K562 (cell line): ENCODE data around the gene CEP95. TPM values are rescaled to one million over a fixed set of nuclear protein-coding genes. Genes with fewer than 3 reads are reported as not detected.
A peak's percentile ranks its signal among the peaks of the same experiment; 100 is the strongest.

Experiments used
- ATAC-seq: fragments of 200-7000 bp; cut with Tn5 transposase; 3 replicates; pipeline ENCODE4 v1.9.1; 2020; ENCODE audit warnings: moderate library complexity
- BruUV-seq: library from RNA; stranded (reverse); fragments of 400-500 nt; replicated peaks from 2 replicates; lab custom pipeline; 2021; lab: Mats Ljungman, UMichigan
- CTCF ChIA-PET: fragments of 300-600 bp; formaldehyde crosslinking; extraction: SDS; loops from one replicate; lab custom pipeline; 2021; ENCODE audit warnings: low intra/inter-chr PET ratio; lab: Yijun Ruan, JAX
- POLR2A ChIA-PET: fragments of 300-600, 350-650 bp; sonication (Branson Sonifier 250); formaldehyde crosslinking; extraction: SDS; loops from one replicate; lab custom pipeline; 2021; ENCODE audit warnings: antibody characterized with exemption, inconsistent platforms; lab: Yijun Ruan, JAX
- DNase-seq, 4 experiments: peaks; one replicate each; pipeline versions ENCODE4 v3.0.0 to v3.0.0-alpha.2; 2011 to 2018; ENCODE audit warnings: low spot score in 3 of 4, mixed read lengths in 3 of 4; ENCODE audit errors: extremely low read depth in 1 of 4
- FAIRE-seq: peaks from 2 replicates; lab custom pipeline; 2011; peaks lifted over from hg19 to GRCh38; lab: Jason Lieb, UNC
- H2AFZ ChIP-seq: 2 replicates; pipeline ENCODE4 v1.6.0; 2011; ENCODE audit warnings: low read depth, low read length, control low read depth, inconsistent platforms
- H3K27ac ChIP-seq: fragments of 200-600 bp; 3 replicates; pipeline ENCODE4 v1.8.0; 2011; ENCODE audit warnings: low read depth, mild to moderate bottlenecking, control low read depth, inconsistent platforms, low read length, moderate library complexity, mixed read lengths; ENCODE audit errors: extremely low read depth
- H3K27me3 ChIP-seq, 2 experiments: fragments of 300-600 bp in 1 of 2; 2 replicates in 1 of 2; 3 replicates in 1 of 2; pipeline versions ENCODE4 v1.6.0 to v1.8.0; 2011; ENCODE audit warnings: inconsistent platforms in 2 of 2, low read length in 2 of 2, mild to moderate bottlenecking in 1 of 2, mixed read lengths in 1 of 2, moderate library complexity in 1 of 2; ENCODE audit not compliant: control insufficient read depth in 2 of 2, insufficient read depth in 2 of 2
- H3K36me3 ChIP-seq: fragments of 300-600 bp; 3 replicates; pipeline ENCODE4 v1.8.0; 2011; ENCODE audit warnings: mild to moderate bottlenecking, low read length, inconsistent platforms; ENCODE audit not compliant: control insufficient read depth, insufficient read depth
- H3K4me1 ChIP-seq, 2 experiments: fragments of 200-600 bp in 1 of 2; replicated peaks in 1 of 2; 2 replicates in 1 of 2; 3 replicates in 1 of 2; pipeline versions ENCODE4 v1.5.1 to v1.8.0; 2011; ENCODE audit warnings: inconsistent platforms in 2 of 2, low read length in 2 of 2, mild to moderate bottlenecking in 1 of 2, mixed read lengths in 1 of 2, moderate library complexity in 1 of 2; ENCODE audit not compliant: control insufficient read depth in 2 of 2, insufficient read depth in 2 of 2
- H3K4me2 ChIP-seq: 2 replicates; pipeline ENCODE4 v1.6.1; 2011; ENCODE audit warnings: low read length, control low read depth, inconsistent platforms, mixed read lengths; ENCODE audit not compliant: insufficient read depth
- H3K4me3 ChIP-seq: fragments of 200-600 bp; sonication (generic), shearing (Covaris generic); 2 replicates; pipeline ENCODE4 v1.5.1; 2016; ENCODE audit warnings: control low read depth, inconsistent platforms
- H3K79me2 ChIP-seq: fragments of 200-600 bp; 3 replicates; pipeline ENCODE4 v1.8.0; 2011; ENCODE audit warnings: low read length, inconsistent platforms; ENCODE audit not compliant: control insufficient read depth, insufficient read depth
- H3K9ac ChIP-seq, 2 experiments: 2 replicates each; pipeline versions ENCODE4 v1.6.0 to v1.6.1; 2011; ENCODE audit warnings: low read depth in 2 of 2, low read length in 2 of 2, control low read depth in 1 of 2, inconsistent platforms in 1 of 2, mild to moderate bottlenecking in 1 of 2, mixed read lengths in 1 of 2; ENCODE audit not compliant: insufficient read depth in 1 of 2
- H3K9me1 ChIP-seq: one replicate; pipeline ENCODE4 v1.6.0; 2011; ENCODE audit warnings: inconsistent platforms, mild to moderate bottlenecking, low read length, moderate library complexity; ENCODE audit not compliant: control insufficient read depth, insufficient read depth
- H3K9me3 ChIP-seq: replicated peaks from 2 replicates; pipeline ENCODE4 v1.5.1; 2011; ENCODE audit warnings: low read depth, low read length, inconsistent platforms; ENCODE audit not compliant: control insufficient read depth, insufficient read depth
- H4K20me1 ChIP-seq: replicated peaks from 2 replicates; pipeline ENCODE4 v1.6.1; 2011; ENCODE audit warnings: low read length, inconsistent platforms, mixed read lengths; ENCODE audit not compliant: control insufficient read depth, insufficient read depth
- CAMTA2 ChIP-seq: fragments of 250-450 bp; sonication (Bioruptor Pico); conservative IDR thresholded peaks from 2 replicates; pipeline ENCODE4 v1.5.1; 2022
- ETV5 ChIP-seq: sonication (generic); formaldehyde crosslinking; IDR thresholded peaks from 2 replicates; pipeline ENCODE4 v1.4.0; 2020; ENCODE audit warnings: low read depth, mild to moderate bottlenecking, missing genetic modification reagents
- FOXK2 ChIP-seq, 2 experiments: fragments of 450-650 bp; IDR thresholded peaks in 1 of 2; conservative IDR thresholded peaks in 1 of 2; 2 replicates each; pipeline ENCODE4 v1.6.1; 2016; ENCODE audit warnings: low read depth in 2 of 2, mild to moderate bottlenecking in 1 of 2
- NRF1 ChIP-seq, 2 experiments: fragments of 450-650 bp; IDR thresholded peaks in 1 of 2; conservative IDR thresholded peaks in 1 of 2; 2 replicates each; pipeline ENCODE4 v1.6.1; 2014; ENCODE audit warnings: mild to moderate bottlenecking in 2 of 2
- POLR3G ChIP-seq: IDR thresholded peaks from 2 replicates; pipeline ENCODE4 v1.6.1; 2011; ENCODE audit not compliant: insufficient read length, insufficient replicate concordance; ENCODE audit errors: extremely low read depth
- SREBF1 ChIP-seq: fragments of 150-350 bp; IDR thresholded peaks from 2 replicates; pipeline ENCODE4 v1.6.1; 2014; ENCODE audit warnings: antibody characterized with exemption, low read depth, low read length, borderline replicate concordance
- TCF7L2 ChIP-seq: fragments of 150-350 bp; IDR thresholded peaks from 2 replicates; pipeline ENCODE4 v1.6.1; 2016; ENCODE audit warnings: low read depth, mild to moderate bottlenecking, low read length, moderate library complexity
- ZC3H8 ChIP-seq: fragments of 450-650 bp; IDR thresholded peaks from 2 replicates; pipeline ENCODE4 v1.6.1; 2017
- ZNF184 ChIP-seq: sonication (generic); formaldehyde crosslinking; IDR thresholded peaks from 2 replicates; pipeline ENCODE4 v1.5.0; 2020; ENCODE audit warnings: missing genetic modification reagents
- ZNF316 ChIP-seq: fragments of 450-650 bp; IDR thresholded peaks from 2 replicates; pipeline ENCODE4 v1.6.1; 2016
- WGBS: fragments of 100-300 bp; shearing (Covaris generic); methylation state at CpG from one replicate; pipeline ENCODE4 v1.1.6; 2016; ENCODE audit warnings: low coverage, mixed read lengths; ENCODE audit not compliant: insufficient coverage; ENCODE audit errors: missing lambda C conversion rate; 5-methylcytosine and 5-hydroxymethylcytosine counted together
- in situ Hi-C: fragments of 300-500 bp; cut with MboI; formaldehyde crosslinking; loops from 4 replicates; pipeline ENCODE4 v1.15.0; 2018; ENCODE audit warnings: inconsistent platforms, mixed read lengths
- intact Hi-C: fragments of 100-400 bp; cut with micrococcal nuclease; formaldehyde crosslinking; loops from 2 replicates; pipeline ENCODE4 v1.14.2; 2022
- polyA plus RNA-seq, 8 experiments: library from polyadenylated mRNA; depleted of rRNA in 4 of 8; stranded (reverse) in 5 of 8; unstranded in 3 of 8; fragments of >200 nt; fragmentation: Nextera tagmentation in 2 of 8; fragmentation: Illumina TruSeq in 1 of 8; extraction: Ambion mirVana in 2 of 8; extraction: Trizol in 1 of 8; gene quantifications; 2 replicates each; pipeline versions ENCODE4 v1.2.1 to v1.2.3, GENCODE V29; 2011 to 2014; ENCODE audit warnings: inconsistent platforms in 1 of 8, missing spikeins in 1 of 8
- total RNA-seq, 7 experiments: library from RNA; depleted of rRNA in 6 of 7; stranded (reverse); fragments of >200 nt in 6 of 7; fragmentation: Illumina TruSeq in 2 of 7; extraction: Trizol in 2 of 7; gene quantifications; 2 replicates each; pipeline versions ENCODE4 v1.2.1 to v1.2.3, GENCODE V29; 2011 to 2021; ENCODE audit warnings: low replicate concordance in 1 of 7
- TF ChIP-seq, protein P1 (sequence below): fragments of 150-350 bp; IDR thresholded peaks from 2 replicates; pipeline ENCODE4 v1.6.1; 2014; ENCODE audit warnings: low read depth, mild to moderate bottlenecking, low read length, borderline replicate concordance
- TF ChIP-seq, protein P2 (sequence below): fragments of 450-650 bp; formaldehyde crosslinking; conservative IDR thresholded peaks from 2 replicates; pipeline ENCODE4 v1.4.0; 2022; ENCODE audit warnings: mild to moderate bottlenecking, missing genetic modification characterization

CEP95 gene
- total and polyA plus RNA-seq, 9 of the 15 experiments (the other 6 are each of a cell fraction or from before 2014, with no cell fraction given) = 26.7 to 80.7 (median 56.9) TPM

- BruUV-seq = no TSS peak
- Histone ChIP-seq H3K9me1 (no peaks in the 10 kb centered on the region), H3K9me3 (no peaks in the 10 kb centered on the region), H3K27ac (no peak overlapping the region), H3K27me3 (no peaks in the 10 kb centered on the region), H3K9ac (no peak overlapping the region), H2AFZ (no peak overlapping the region), H3K4me2 (no peak overlapping the region), H3K4me3 (no peak overlapping the region), H4K20me1 (no peaks in the 10 kb centered on the region), H3K79me2 (no peaks in the 10 kb centered on the region), H3K4me1 (no peaks in the 10 kb centered on the region; a peak in 1 of 5 replicates), H3K36me3 (peaks cover 97% of the 10 kb centered on the region)
- DNase-seq (no peak), ATAC-seq (no peak), FAIRE-seq (no peak)
- intact Hi-C loops (no loop called here), in situ Hi-C loops (loop anchor here (5.0 kb wide), 1 partner anchor 119 kb away; no protein-coding TSS in a partner anchor)
- POLR2A ChIA-PET = interaction anchor here (0.8 to 1.5 kb wide), 4 partner anchors 8 to 535 kb away, joined by 3 to 6 read pairs (median 4); no protein-coding TSS in a partner anchor
- 94% methylated on average over 2 of the region's 2 CpGs for WGBS
- TF ChIP-seq ZNF316 (peak; percentile 53), TCF7L2 (no peak), NRF1 (conservative IDR thresholded peaks at IDR 0.05 in 1 of 2, IDR thresholded peaks at IDR 0.05 in 1 of 2) (no peak), CAMTA2 (no peak)
- CTCF ChIA-PET = no interaction called here
Observed at GRCh38 chr17:64527914-64528313, 21.1 kb downstream of the CEP95 start.

DNA sequence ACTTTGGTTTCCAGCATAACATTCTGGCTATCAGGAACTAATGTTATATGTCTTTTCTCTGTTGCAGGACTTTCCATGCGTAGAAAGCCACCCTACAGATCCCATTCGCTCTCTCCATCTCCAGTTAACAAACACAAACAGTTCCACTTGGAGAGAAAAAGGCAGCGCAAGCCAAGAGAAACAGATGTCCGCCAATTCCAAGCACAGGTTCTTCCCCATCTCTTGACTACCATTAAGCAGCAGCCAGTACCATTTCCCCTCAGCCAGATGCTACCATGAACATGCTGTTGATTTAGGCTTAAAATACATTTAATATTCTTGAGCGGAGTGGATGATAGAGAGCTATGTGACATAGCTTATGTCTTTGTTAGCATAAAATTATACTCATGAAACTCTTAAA lies 22.4 kb downstream of the CEP95 start:
- Histone ChIP-seq H3K9me1 (no peaks in the 10 kb centered on the region), H3K4me1 (peaks cover 0 to 4% of the 10 kb centered on the region in 2 experiments; a peak in 3 of 5 replicates), H3K4me3 (no peak overlapping the region), H4K20me1 (no peaks in the 10 kb centered on the region), H3K36me3 (peaks cover 97% of the 10 kb centered on the region), H3K27me3 (no peaks in the 10 kb centered on the region), H3K4me2 (no peak overlapping the region), H2AFZ (no peak overlapping the region), H3K27ac (no peak overlapping the region), H3K9ac (no peak overlapping the region), H3K79me2 (no peaks in the 10 kb centered on the region), H3K9me3 (no peaks in the 10 kb centered on the region)
- 100% methylated on average over 5 of the region's 5 CpGs for WGBS
- POLR2A ChIA-PET = interaction anchor here (1.5 kb wide), 2 partner anchors 9 to 12 kb away, joined by 4 to 6 read pairs; no protein-coding TSS in a partner anchor
- FAIRE-seq (no peak), ATAC-seq (no peak), DNase-seq (no peak)
- no TSS peak for BruUV-seq
- intact Hi-C loops (no loop called here), in situ Hi-C loops (loop anchor here (5.0 kb wide), 1 partner anchor 118 kb away; no protein-coding TSS in a partner anchor)
- CTCF ChIA-PET = no interaction called here
- TF ChIP-seq ZC3H8 (no peak), POLR3G (no peak), ZNF184 (CRISPR knock-in tag) (no peak), ETV5 (CRISPR knock-in tag) (no peak), FOXK2 (conservative IDR thresholded peaks at IDR 0.05 in 1 of 2, IDR thresholded peaks at IDR 0.05 in 1 of 2; ENCODE audit: low read depth in 2 of 2) (no peak), SREBF1 (no peak)
- TF ChIP-seq, protein P1, sequence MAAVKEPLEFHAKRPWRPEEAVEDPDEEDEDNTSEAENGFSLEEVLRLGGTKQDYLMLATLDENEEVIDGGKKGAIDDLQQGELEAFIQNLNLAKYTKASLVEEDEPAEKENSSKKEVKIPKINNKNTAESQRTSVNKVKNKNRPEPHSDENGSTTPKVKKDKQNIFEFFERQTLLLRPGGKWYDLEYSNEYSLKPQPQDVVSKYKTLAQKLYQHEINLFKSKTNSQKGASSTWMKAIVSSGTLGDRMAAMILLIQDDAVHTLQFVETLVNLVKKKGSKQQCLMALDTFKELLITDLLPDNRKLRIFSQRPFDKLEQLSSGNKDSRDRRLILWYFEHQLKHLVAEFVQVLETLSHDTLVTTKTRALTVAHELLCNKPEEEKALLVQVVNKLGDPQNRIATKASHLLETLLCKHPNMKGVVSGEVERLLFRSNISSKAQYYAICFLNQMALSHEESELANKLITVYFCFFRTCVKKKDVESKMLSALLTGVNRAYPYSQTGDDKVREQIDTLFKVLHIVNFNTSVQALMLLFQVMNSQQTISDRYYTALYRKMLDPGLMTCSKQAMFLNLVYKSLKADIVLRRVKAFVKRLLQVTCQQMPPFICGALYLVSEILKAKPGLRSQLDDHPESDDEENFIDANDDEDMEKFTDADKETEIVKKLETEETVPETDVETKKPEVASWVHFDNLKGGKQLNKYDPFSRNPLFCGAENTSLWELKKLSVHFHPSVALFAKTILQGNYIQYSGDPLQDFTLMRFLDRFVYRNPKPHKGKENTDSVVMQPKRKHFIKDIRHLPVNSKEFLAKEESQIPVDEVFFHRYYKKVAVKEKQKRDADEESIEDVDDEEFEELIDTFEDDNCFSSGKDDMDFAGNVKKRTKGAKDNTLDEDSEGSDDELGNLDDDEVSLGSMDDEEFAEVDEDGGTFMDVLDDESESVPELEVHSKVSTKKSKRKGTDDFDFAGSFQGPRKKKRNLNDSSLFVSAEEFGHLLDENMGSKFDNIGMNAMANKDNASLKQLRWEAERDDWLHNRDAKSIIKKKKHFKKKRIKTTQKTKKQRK = no peak
- TF ChIP-seq, protein P2, sequence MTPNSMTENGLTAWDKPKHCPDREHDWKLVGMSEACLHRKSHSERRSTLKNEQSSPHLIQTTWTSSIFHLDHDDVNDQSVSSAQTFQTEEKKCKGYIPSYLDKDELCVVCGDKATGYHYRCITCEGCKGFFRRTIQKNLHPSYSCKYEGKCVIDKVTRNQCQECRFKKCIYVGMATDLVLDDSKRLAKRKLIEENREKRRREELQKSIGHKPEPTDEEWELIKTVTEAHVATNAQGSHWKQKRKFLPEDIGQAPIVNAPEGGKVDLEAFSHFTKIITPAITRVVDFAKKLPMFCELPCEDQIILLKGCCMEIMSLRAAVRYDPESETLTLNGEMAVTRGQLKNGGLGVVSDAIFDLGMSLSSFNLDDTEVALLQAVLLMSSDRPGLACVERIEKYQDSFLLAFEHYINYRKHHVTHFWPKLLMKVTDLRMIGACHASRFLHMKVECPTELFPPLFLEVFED (CRISPR knock-in tag) = no peak
